HG02642 (cell line): Measurements from ENCODE around the gene SPRN.
"Not testable (repeated sequence)": the region's sequence is repeated elsewhere in the genome, so short reads cannot be mapped to it uniquely, and the experiment has no call there.

Experiments
- ATAC-seq: cut with Tn5 transposase; IDR thresholded peaks from one replicate; pipeline ENCODE4 v1.9.1; 2021; ENCODE audit warnings: mild to moderate bottlenecking; ENCODE audit not compliant: unreplicated experiment, poor library complexity

Gene SPRN

DNA sequence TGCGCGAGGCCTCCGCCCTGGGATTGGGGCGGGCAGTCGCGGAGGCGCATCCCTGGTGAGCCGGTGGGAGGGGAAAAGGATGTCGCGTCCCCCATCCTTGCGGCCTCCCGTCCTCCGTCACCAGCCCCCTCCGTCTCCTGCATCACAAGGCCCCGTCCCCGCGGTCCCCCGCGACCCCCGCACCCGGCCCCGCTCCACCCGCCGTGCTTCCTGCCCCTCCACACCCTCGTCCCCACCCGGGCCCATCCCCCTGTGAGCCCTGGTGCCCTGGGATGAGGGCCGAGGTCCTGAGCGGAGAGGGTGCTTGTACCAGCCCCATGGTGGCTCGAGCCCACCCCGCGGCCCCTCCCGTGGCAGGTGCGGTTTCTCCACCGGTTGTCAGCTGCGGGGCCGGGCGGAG, at the start of gene SPRN:
Gene SPRN, minus strand, starts transcription at position 25 of the 400 bp plus-strand sequence. CDS start 944 bp downstream, outside the sequence.
- ATAC-seq = not testable (repeated sequence)

DNA sequence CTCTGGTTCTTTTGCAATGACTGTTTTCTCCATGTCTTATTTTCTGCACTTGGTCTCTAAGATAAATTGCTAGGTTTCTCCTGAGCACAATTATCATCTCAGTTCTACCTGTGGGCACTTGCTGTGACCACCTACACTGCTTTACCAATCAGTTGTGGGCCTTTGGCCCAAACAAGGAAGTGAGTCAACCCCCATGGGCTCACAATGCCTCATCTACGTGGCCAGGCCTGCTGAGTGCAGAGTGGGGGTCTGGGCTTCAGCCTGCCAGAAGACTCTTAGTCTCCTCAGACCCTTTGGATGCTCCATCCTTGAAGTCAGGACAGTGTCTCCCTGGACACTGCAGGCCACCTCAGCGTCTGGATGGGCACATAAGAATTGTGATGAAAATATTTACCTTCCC, 49.6 kb upstream of the SPRN start:
- ATAC-seq = no peak

- no peak for ATAC-seq
Measured at GRCh38 chr10:133473270-133473669, 48.8 kb upstream of the SPRN start.

- ATAC-seq = no peak
Measured at GRCh38 chr10:133471300-133472109, 47.1 kb upstream of the SPRN start.

- not testable (repeated sequence) for ATAC-seq
Measured at GRCh38 chr10:133469205-133469604, 44.8 kb upstream of the SPRN start.

GRCh38 chr10:133467286-133467911, 43.0 kb upstream of the SPRN start:
- no peak for ATAC-seq

GRCh38 chr10:133466683-133467275, 42.4 kb upstream of the SPRN start:
- ATAC-seq = no peak

DNA sequence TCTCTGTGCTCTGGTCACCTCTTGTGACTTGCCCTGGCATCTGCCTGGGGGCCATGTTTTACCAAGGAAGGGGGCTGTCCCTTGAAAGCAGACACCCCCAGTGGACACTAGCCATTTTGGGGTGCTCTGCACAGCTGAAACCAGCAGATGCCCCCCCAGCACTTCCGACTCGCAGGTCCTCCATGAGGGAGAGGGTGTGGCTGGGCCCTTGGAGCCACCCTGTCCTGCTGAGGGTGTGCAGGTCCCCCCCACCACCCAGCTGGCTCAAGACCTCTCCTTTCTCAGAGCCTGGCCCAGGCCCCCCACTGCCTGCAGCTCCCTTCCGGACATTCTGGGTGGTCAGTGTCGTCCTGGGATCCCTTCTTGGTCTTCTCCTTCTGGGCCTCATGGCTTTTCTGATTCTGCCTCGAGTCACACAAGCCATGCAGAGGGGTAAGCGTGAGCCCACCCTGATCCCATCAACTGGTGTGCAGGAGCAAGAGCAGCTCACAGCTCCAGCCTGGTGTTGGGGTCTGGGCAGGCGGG, 41.6 kb upstream of the SPRN start:
- ATAC-seq = no peak

- no peak for ATAC-seq
Measured at GRCh38 chr10:133465191-133465949, 40.9 kb upstream of the SPRN start.

- no peak for ATAC-seq
Measured at GRCh38 chr10:133464582-133465031, 40.2 kb upstream of the SPRN start.

DNA sequence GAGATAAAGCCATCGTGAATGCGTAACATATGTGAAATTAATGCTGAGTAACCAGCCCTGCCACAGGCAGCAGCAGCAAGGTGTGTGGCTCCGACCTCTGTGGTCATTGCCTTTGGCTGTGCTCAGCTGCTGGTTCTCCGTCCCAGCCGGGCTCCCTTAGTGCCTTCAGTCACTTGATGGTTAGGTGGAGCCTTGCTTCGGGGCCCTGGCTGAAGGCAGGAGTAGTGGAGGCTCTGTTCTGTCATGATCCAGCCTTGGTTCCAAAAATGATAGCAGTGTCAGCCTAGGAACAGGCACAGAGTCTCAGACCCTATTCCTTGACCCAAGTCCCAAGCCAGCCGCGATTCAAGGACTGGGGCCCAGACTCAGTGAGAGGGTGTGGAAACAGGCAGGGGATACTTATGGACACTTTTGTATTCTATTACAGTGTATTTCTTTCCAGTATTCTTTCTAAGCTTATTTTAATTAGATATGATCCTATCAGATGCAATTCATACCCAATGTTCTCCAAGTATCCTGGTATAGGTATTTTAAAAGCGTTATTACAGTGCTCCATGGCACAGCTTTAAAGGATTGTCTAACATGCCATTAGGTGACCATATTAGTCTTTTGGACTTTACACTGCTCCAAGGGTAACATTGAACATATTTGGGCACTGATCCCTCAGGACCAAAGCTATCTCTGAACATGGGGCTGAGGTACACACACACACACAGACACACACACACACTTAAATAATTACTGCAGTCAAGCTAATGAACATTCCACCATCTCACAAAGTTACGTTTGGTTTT, 38.3 kb upstream of the SPRN start:
- no peak for ATAC-seq

DNA sequence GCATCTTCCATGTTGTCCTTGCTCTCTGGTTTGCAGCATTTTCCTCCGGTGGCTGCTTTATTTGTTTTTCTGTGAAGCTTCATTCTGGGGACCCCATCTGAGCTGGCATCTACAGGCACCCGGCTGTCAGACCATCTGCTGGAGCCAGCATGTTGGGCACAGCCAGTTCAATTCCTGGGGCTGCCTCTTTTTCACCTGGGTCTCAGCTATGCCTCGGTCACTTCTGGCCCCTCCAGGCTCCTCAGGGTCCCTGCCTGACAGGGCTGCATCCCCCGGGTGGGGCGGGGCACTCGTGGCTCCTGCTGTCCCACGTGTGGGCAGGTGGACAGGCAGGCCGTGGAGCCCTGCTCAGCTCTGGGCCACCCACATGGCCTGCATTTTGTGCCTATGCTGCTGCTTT, 37.4 kb upstream of the SPRN start:
- ATAC-seq = no peak

GRCh38 chr10:133461027-133461426, 36.6 kb upstream of the SPRN start:
- ATAC-seq = no peak

DNA sequence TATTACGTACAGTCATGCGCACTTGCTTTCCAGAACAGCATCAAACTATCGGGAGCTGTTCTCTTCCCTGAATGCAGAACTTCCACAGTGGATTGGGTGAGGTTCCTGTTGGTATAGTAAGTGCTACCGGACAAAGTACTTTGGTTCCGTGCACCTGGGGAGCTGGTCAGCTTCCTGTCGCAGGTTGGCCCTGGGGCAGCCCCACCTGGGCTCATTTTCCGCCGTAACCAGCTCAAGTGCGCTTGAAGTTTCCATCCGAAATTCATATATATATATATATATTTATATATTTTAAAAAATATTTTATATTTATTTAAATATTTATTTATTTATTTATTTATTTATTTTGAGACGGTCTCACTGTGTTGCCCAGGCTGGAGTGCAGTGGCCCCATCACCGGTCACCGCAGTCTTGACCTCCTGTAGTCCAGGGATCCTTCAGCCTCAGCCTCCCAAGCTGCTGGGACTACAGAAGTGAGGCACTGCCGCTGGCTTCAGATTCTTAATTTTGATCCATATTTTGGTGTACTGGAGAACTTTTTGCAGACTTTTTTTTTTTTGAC, 35.9 kb upstream of the SPRN start:
- no peak for ATAC-seq

DNA sequence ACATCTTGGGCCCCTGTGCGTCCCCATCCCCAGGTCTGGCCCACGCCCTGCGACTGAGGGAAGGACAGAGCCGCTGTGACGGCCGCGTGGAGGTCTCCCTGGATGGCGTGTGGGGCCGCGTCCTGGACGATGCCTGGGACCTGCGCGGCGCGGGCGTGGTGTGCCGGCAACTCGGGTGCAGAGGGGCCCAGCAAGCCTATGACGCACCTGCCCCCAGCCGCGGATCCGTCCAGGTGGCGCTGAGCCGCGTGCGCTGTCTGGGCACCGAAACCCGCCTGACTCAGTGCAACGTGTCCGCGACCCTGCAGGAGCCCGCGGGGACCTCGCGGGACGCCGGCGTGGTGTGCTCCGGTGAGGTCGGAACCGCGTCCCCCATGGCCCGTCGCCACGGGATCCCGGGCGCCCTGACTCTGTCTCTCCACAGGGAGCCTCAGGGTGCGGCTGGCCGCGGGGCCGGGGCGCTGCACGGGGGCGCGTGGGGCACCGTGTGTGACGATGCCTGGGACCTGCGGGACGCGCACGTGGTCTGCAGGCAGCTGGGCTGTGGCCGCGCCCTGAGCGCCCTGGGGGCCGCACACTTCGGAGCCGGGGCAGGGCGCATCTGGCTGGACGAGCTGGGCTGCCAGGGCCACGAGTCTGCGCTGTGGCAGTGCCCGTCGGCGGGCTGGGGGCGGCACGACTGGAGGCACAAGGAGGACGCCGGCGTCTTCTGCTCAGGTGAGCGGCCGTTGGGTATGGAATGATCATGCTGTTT, 35.2 kb upstream of the SPRN start:
- no peak for ATAC-seq

- no peak for ATAC-seq
Measured at GRCh38 chr10:133458710-133459453, 34.5 kb upstream of the SPRN start.

DNA sequence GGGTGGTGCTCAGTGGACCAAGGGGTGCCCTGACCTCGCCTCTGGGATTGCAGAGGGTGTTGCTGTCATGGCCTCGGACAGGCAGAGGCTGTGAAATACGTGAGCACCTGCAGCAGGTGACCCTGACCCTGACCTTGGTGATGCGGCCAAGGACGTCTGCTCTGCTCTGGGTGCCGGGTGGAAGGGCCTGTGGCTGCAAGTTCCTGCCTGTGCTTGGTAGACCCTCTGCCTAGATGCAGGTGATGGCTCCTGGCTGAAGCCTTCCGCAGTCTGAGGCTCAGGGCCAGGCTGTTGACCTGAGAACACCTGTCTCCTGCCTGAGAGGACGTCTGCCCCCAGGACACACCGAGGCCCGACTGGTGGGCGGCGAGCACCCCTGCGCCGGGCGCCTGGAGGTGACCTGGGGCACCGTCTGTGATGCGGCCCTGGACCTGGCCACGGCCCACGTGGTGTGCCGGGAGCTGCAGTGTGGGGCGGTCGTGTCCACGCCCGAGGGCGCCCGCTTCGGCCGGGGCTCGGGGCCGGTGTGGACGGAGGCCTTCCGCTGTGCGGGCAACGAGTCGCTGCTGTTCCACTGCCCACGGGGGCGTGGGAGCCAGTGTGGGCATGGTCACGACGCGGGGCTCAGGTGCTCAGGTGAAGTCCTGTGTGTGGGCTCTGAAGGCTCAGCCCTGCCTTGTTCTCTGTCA, 33.7 kb upstream of the SPRN start:
- no peak for ATAC-seq
